Prostate gland (tissue), 2 donors: Measurements from ENCODE around the gene CLDN20. TPM values are rescaled to one million over a fixed set of nuclear protein-coding genes. Genes with fewer than 3 reads are reported as not detected.

Experiments
- DNase-seq: peaks from one replicate; pipeline ENCODE4 v3.0.0-alpha.2; 2019; ENCODE audit warnings: low spot score
- H3K27ac ChIP-seq, 2 donors: fragments of 200-600 bp; sonication (generic); 2 replicates each; pipeline ENCODE4 v1.5.1; 2017 to 2019
- H3K27me3 ChIP-seq: fragments of 200-600 bp; sonication (generic); replicated peaks from 2 replicates; pipeline ENCODE4 v1.5.1; 2019; ENCODE audit not compliant: insufficient read depth
- H3K36me3 ChIP-seq, 2 donors: fragments of 200-600 bp; sonication (generic); 1 replicate in 1 of 2; 2 replicates in 1 of 2; pipeline versions ENCODE4 v1.5.1 to v1.8.1; 2017 to 2019
- H3K4me1 ChIP-seq: fragments of 200-600 bp; sonication (generic); replicated peaks from 2 replicates; pipeline ENCODE4 v1.5.1; 2019
- H3K4me3 ChIP-seq, 2 donors: fragments of 200-600 bp; sonication (generic); 2 replicates each; pipeline ENCODE4 v1.5.1; 2017 to 2019
- H3K9me3 ChIP-seq: fragments of 200-600 bp; sonication (generic); 2 replicates; pipeline ENCODE4 v1.5.1; 2017
- POLR2A ChIP-seq: fragments of 450-650 bp; IDR thresholded peaks from one replicate; pipeline ENCODE4 v1.6.1; 2016; ENCODE audit warnings: antibody characterized with exemption, mild to moderate bottlenecking
- POLR2AphosphoS5 ChIP-seq: sonication (generic); formaldehyde crosslinking; IDR thresholded peaks from one replicate; pipeline ENCODE4 v1.6.1; 2017; ENCODE audit warnings: antibody characterized with exemption
- WGBS: methylation state at CpG from one replicate; pipeline ENCODE4 v1.1.5; 2018; 5-methylcytosine and 5-hydroxymethylcytosine counted together
- intact Hi-C: fragments of 100-400 bp; cut with DNase I; formaldehyde crosslinking; loops from one replicate; pipeline ENCODE4 v1.14.2; 2022
- total RNA-seq, 2 donors: library from RNA; depleted of rRNA; stranded (reverse); fragments of >200 nt; gene quantifications; one replicate each; pipeline ENCODE4 v1.1.0, GENCODE V29; 2016
- TF ChIP-seq, protein P1 (sequence below), 4 experiments: fragments of 200-600 bp in 2 of 4; fragments of 450-650 bp in 2 of 4; sonication (generic) in 2 of 4; IDR thresholded peaks; 1 replicate in 3 of 4; 2 replicates in 1 of 4; pipeline ENCODE4 v1.5.1; 2016 to 2019; ENCODE audit warnings: antibody characterized with exemption in 4 of 4, mild to moderate bottlenecking in 2 of 4, moderate library complexity in 2 of 4

Gene CLDN20
- total RNA-seq, 2 donors from 2014 or later: not detected

DNA sequence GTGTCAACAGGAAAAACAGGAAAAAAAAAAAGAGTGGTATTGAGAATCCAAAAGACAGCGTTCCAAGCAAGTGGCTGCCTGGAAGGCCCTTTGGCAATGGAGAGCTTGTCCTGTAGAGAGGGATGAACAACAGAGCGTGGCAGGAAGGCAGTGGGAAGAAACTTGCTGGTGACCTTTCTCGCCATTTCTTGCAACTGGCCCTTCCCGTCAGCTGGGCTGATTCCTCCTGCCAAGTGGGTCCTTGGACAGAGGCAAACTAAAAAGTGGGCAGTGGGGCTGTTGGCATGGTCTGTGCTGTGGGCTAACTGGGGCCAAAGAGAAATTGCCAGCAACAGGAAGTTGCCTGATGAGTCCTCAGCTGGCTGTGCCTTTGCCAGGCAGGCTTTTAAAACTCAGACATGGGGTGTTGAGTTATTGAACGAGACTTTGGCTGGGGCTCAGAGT, 43.9 kb upstream of the CLDN20 start:
- intact Hi-C loops: no loop called here
- peak overlapping the region; percentile 35 to 50 for H3K27ac ChIP-seq
- peak; percentile 51 for DNase-seq

DNA sequence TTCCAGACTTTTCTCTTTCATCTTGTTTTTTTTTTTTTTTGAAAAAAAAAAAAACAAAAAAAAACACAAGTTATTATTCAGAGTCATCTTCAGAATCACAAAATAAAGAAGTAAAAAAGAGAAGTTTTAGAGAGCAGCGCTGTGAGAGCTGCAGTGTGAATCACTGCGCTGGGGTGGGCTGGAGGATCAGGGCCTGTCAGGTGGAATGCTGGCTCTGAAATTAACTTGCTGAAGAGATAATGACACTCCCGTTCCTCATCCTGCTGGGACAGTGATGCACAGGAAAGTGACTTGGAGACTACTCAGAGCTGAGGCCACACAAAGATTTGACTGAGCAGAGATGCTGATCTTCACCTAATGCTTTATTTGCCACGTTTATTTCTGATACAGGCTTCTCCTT, 42.7 kb upstream of the CLDN20 start:
- H3K36me3 ChIP-seq: no peaks in the 10 kb centered on the region
- no peaks in the 10 kb centered on the region for H3K4me1 ChIP-seq
- H3K27ac ChIP-seq: no peak overlapping the region
- no peaks in the 10 kb centered on the region for H3K27me3 ChIP-seq
- no peak overlapping the region for H3K4me3 ChIP-seq
- intact Hi-C loops: no loop called here
- TF ChIP-seq, protein P1, sequence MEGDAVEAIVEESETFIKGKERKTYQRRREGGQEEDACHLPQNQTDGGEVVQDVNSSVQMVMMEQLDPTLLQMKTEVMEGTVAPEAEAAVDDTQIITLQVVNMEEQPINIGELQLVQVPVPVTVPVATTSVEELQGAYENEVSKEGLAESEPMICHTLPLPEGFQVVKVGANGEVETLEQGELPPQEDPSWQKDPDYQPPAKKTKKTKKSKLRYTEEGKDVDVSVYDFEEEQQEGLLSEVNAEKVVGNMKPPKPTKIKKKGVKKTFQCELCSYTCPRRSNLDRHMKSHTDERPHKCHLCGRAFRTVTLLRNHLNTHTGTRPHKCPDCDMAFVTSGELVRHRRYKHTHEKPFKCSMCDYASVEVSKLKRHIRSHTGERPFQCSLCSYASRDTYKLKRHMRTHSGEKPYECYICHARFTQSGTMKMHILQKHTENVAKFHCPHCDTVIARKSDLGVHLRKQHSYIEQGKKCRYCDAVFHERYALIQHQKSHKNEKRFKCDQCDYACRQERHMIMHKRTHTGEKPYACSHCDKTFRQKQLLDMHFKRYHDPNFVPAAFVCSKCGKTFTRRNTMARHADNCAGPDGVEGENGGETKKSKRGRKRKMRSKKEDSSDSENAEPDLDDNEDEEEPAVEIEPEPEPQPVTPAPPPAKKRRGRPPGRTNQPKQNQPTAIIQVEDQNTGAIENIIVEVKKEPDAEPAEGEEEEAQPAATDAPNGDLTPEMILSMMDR (IDR thresholded peaks at IDR 0.05): no peak
- WGBS: 74% methylated on average over 4 of the region's 4 CpGs
- H3K9me3 ChIP-seq: no peaks in the 10 kb centered on the region
- DNase-seq: no peak

More for the DNA sequence above, 43.9 kb upstream of the CLDN20 start:
- TF ChIP-seq POLR2A (no peak), POLR2AphosphoS5 (peak; percentile 48)
- TF ChIP-seq, protein P1 (IDR thresholded peaks at IDR 0.05): no peak
- H3K9me3 ChIP-seq: no peaks in the 10 kb centered on the region
- H3K27me3 ChIP-seq: no peaks in the 10 kb centered on the region
- H3K4me1 ChIP-seq: no peaks in the 10 kb centered on the region
- no peak overlapping the region for H3K4me3 ChIP-seq
- H3K36me3 ChIP-seq: no peaks in the 10 kb centered on the region
- WGBS: 59% methylated on average over 5 of the region's 5 CpGs

DNA sequence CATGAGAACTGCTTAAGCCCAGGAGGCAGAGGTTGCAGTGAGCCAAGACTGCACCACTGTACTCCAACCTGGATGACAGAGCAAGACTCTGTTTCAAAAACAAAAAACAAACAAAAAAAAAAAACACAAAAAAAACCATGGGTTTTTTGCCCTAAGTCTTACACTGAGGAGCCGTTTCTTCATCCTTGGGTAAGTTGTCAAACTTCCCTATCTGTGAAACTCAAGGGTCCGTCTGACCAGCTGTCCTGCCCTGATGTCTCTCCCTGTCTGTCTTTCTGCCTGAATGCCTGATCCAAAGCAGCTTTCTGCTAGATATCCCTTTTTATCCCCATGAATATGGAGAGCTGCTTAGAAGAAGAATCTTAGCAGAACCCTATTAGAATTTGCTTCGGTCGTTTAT, 41.3 kb upstream of the CLDN20 start:
- no peak overlapping the region for H3K27ac ChIP-seq
- no peaks in the 10 kb centered on the region for H3K4me1 ChIP-seq
- TF ChIP-seq POLR2A: no peak
- H3K4me3 ChIP-seq: no peak overlapping the region
- H3K36me3 ChIP-seq: no peaks in the 10 kb centered on the region
- DNase-seq: no peak
- no peaks in the 10 kb centered on the region for H3K9me3 ChIP-seq
- H3K27me3 ChIP-seq: no peaks in the 10 kb centered on the region
- WGBS: 93% methylated on average over 4 of the region's 4 CpGs
- intact Hi-C loops: no loop called here

DNA sequence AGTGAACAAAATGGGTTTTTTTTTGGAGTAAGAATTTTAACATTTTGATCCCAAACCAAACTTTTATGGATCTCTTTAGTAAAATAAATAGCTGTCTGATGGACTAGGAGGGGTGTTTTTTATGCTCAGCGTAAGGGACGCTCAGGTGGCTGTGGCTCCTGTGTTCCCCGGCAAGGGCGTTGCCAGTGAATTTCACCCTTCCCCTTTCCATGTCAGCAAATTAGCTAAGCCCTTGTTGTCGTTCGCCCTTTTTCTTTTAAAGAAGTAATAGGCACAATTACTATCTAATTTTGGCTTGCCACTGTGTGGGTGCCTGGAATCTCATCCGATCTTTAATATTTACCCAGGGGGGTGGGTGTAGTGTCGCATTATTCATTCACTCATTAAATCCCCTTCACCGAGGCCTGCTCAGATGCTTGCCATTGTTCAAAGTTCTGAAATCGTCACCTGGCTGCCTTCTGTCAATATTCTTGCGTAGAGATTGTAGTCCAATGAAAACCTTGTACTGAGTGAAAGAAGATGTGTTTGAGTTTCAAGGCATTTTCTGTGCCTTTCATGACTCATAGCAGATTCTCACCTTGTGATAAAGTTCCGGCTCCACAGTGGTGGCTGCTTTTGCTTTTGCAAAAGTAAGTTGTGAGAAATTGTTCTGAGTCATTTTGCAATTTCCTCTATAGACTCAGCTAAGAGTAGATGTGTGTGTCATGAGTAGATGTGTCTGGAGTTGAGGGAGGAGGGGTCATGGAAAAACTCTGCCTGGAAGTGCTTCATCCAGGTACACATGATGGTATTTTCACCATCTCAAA, 40.0 kb upstream of the CLDN20 start:
- no peak overlapping the region for H3K4me3 ChIP-seq
- WGBS: 45% methylated on average over 12 of the region's 12 CpGs
- intact Hi-C loops: no loop called here
- DNase-seq: no peak
- no peaks in the 10 kb centered on the region for H3K4me1 ChIP-seq
- no peak for TF ChIP-seq POLR2AphosphoS5
- TF ChIP-seq POLR2A: no peak
- TF ChIP-seq, protein P1 (IDR thresholded peaks at IDR 0.05): no peak
- no peaks in the 10 kb centered on the region for H3K9me3 ChIP-seq
- no peak overlapping the region for H3K27ac ChIP-seq
- no peaks in the 10 kb centered on the region for H3K27me3 ChIP-seq
- no peaks in the 10 kb centered on the region for H3K36me3 ChIP-seq

DNA sequence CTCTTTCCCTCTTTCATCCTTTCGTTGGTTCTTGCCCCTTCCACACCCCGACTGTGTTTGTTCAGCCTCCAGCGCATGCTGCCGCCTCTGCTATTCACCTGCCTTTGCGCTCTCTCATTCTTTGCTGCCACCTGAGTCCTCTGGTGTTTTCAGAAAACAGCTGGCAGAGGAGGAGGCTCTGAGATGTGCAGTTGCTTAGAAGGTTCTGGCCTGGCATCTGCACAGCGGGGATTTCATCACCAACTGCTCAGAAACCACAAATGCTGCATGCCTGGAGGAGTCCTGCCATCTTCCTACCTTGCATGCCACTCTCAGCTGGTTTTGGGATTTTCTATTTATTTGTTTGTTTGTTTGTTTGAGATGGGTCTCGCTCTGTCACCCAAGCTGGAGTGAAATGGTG, 39.2 kb upstream of the CLDN20 start:
- Histone ChIP-seq H3K27me3 (no peaks in the 10 kb centered on the region), H3K4me3 (no peak overlapping the region), H3K27ac (no peak overlapping the region), H3K36me3 (no peaks in the 10 kb centered on the region), H3K4me1 (no peaks in the 10 kb centered on the region), H3K9me3 (no peaks in the 10 kb centered on the region)
- intact Hi-C loops: no loop called here
- TF ChIP-seq, protein P1 (IDR thresholded peaks at IDR 0.05): no peak
- no peak for TF ChIP-seq POLR2AphosphoS5
- TF ChIP-seq POLR2A: no peak
- WGBS: 86% methylated on average over 7 of the region's 7 CpGs
- no peak for DNase-seq
